ENCODE data around the gene BMAL1. TPM values are rescaled to one million over a fixed set of nuclear protein-coding genes. Genes with fewer than 3 reads are reported as not detected.

BMAL1 gene
- total RNA-seq, 1 donor from 2014 or later, result 7.0 TPM

GRCh38 chr11:13333456-13333957 lies 55.9 kb downstream of the BMAL1 start:
- Mint-ChIP-seq H3K9me3 (ENCODE audit: low read depth) (no peaks in the 10 kb centered on the region), H3K27ac (no peak overlapping the region), H3K4me1 (ENCODE audit: low read depth) (peaks cover 5% of the 10 kb centered on the region), H3K27me3 (no peaks in the 10 kb centered on the region), H3K36me3 (ENCODE audit: insufficient read depth) (no peaks in the 10 kb centered on the region), H3K4me3 (ENCODE audit: low read depth) (no peak overlapping the region)
- no peak for TF ChIP-seq CTCF (IDR thresholded peaks at IDR 0.05; ENCODE audit: unreplicated experiment)
- no peak for DNase-seq (ENCODE audit: low spot score, unreplicated experiment)

- Mint-ChIP-seq H3K36me3 (ENCODE audit: insufficient read depth) (no peaks in the 10 kb centered on the region), H3K27ac (no peak overlapping the region), H3K4me3 (ENCODE audit: low read depth) (no peak overlapping the region), H3K4me1 (ENCODE audit: low read depth) (peaks cover 5% of the 10 kb centered on the region), H3K9me3 (ENCODE audit: low read depth) (no peaks in the 10 kb centered on the region), H3K27me3 (no peaks in the 10 kb centered on the region)
- no peak for TF ChIP-seq CTCF (IDR thresholded peaks at IDR 0.05; ENCODE audit: unreplicated experiment)
- no peak for DNase-seq (ENCODE audit: low spot score, unreplicated experiment)
Observed at GRCh38 chr11:13334034-13334786, 56.6 kb downstream of the BMAL1 start.

GRCh38 chr11:13335319-13335718 lies 57.7 kb downstream of the BMAL1 start:
- no peak overlapping the region for H3K27ac Mint-ChIP-seq
- TF ChIP-seq CTCF (IDR thresholded peaks at IDR 0.05; ENCODE audit: unreplicated experiment), result peak; percentile 80
- peaks cover 1% of the 10 kb centered on the region for H3K27me3 Mint-ChIP-seq
- H3K4me1 Mint-ChIP-seq (ENCODE audit: low read depth), result peaks cover 7% of the 10 kb centered on the region
- DNase-seq (ENCODE audit: low spot score, unreplicated experiment), result peak; percentile 29
- H3K4me3 Mint-ChIP-seq (ENCODE audit: low read depth), result no peak overlapping the region
- H3K9me3 Mint-ChIP-seq (ENCODE audit: low read depth), result no peaks in the 10 kb centered on the region
- H3K36me3 Mint-ChIP-seq (ENCODE audit: insufficient read depth), result no peaks in the 10 kb centered on the region

GRCh38 chr11:13336246-13336878 lies 58.8 kb downstream of the BMAL1 start:
- Mint-ChIP-seq H3K27me3 (peaks cover 6% of the 10 kb centered on the region), H3K4me3 (ENCODE audit: low read depth) (no peak overlapping the region), H3K36me3 (ENCODE audit: insufficient read depth) (no peaks in the 10 kb centered on the region), H3K27ac (no peak overlapping the region), H3K4me1 (ENCODE audit: low read depth) (peaks cover 7% of the 10 kb centered on the region), H3K9me3 (ENCODE audit: low read depth) (no peaks in the 10 kb centered on the region)
- DNase-seq (ENCODE audit: low spot score, unreplicated experiment), result no peak
- no peak for TF ChIP-seq CTCF (IDR thresholded peaks at IDR 0.05; ENCODE audit: unreplicated experiment)

GRCh38 chr11:13338019-13338426 lies 60.4 kb downstream of the BMAL1 start:
- H3K4me1 Mint-ChIP-seq (ENCODE audit: low read depth), result peaks cover 4% of the 10 kb centered on the region
- H3K4me3 Mint-ChIP-seq (ENCODE audit: low read depth), result no peak overlapping the region
- no peaks in the 10 kb centered on the region for H3K36me3 Mint-ChIP-seq (ENCODE audit: insufficient read depth)
- H3K9me3 Mint-ChIP-seq (ENCODE audit: low read depth), result no peaks in the 10 kb centered on the region
- no peak overlapping the region for H3K27ac Mint-ChIP-seq
- peaks cover 6% of the 10 kb centered on the region for H3K27me3 Mint-ChIP-seq
- no peak for TF ChIP-seq CTCF (IDR thresholded peaks at IDR 0.05; ENCODE audit: unreplicated experiment)
- DNase-seq (ENCODE audit: low spot score, unreplicated experiment), result no peak

All from progenitor cell of endocrine pancreas (in vitro differentiated cells).